Endothelial cell of umbilical vein (primary cell): ENCODE measurements around the gene PDK2.

Experiments used
- EZH2 ChIP-seq: IDR thresholded peaks from 2 replicates; pipeline ENCODE4 v1.6.1; 2012; ENCODE audit warnings: borderline replicate concordance, low read depth, mild to moderate bottlenecking, moderate library complexity, low read length, inconsistent platforms; ENCODE audit not compliant: severe bottlenecking
- JUN ChIP-seq: IDR thresholded peaks from 2 replicates; pipeline ENCODE4 v1.6.1; 2011; ENCODE audit warnings: borderline replicate concordance, low read depth; ENCODE audit not compliant: insufficient read length, insufficient read depth
- MAX ChIP-seq: IDR thresholded peaks from 2 replicates; pipeline ENCODE4 v1.6.1; 2011; ENCODE audit not compliant: insufficient read depth, insufficient read length
- POLR2A ChIP-seq: IDR thresholded peaks from 2 replicates; pipeline ENCODE4 v1.6.1; 2012; ENCODE audit warnings: low read depth, mild to moderate bottlenecking, control low read depth, low read length
- POLR2AphosphoS5 ChIP-seq: IDR thresholded peaks from 2 replicates; pipeline ENCODE4 v1.6.1; 2012; ENCODE audit warnings: low read depth, mild to moderate bottlenecking, control low read depth, low read length, moderate library complexity; ENCODE audit not compliant: insufficient read depth
- TF ChIP-seq, protein P1 (sequence below), 2 donors: IDR thresholded peaks; 1 replicate in 1 of 2; 2 replicates in 1 of 2; pipeline ENCODE4 v1.5.1; 2011; ENCODE audit warnings: low read length in 2 of 2, mild to moderate bottlenecking in 2 of 2, moderate library complexity in 2 of 2, control low read depth in 1 of 2, inconsistent platforms in 1 of 2, low read depth in 1 of 2; ENCODE audit not compliant: insufficient read depth in 1 of 2; ENCODE audit errors: extremely low read depth in 1 of 2

DNA sequence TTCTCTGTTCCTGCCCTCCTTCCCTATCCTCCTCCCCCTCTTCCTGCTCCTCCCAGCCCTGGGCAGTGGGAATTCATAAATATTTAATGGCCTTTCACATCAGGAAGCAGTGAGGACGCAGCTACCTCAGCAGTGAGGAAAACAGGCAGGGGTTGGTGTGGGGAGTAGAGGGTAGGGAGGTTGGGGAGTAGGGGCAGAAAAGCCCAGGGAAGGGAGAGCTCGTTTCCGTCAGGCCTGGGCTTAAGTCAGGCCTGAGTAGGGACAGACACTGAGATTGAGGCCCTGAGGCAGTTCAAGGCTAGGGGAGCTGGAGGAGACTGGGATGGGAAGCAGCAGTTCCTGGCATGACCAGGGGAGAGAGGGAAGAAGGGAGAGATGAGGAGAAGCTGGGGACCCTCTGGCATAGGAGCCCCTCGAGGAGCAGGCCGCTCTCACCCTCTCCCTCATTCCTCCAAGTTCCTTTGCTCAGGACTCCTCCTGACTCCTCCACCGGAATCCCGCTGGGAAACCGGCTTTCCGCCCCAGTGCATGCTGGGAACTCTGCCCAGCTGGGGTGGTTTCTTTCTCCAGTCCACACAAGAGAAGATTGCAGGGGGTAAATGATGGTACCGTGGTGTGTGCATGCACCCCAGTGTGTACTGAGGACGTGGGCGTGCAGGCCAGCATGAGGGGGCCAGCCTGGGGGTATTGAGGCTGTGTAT, 28.6 kb downstream of the PDK2 start:
- TF ChIP-seq EZH2 (no peak), POLR2A (no peak), JUN (no peak), POLR2AphosphoS5 (no peak), MAX (no peak)
- TF ChIP-seq, protein P1, sequence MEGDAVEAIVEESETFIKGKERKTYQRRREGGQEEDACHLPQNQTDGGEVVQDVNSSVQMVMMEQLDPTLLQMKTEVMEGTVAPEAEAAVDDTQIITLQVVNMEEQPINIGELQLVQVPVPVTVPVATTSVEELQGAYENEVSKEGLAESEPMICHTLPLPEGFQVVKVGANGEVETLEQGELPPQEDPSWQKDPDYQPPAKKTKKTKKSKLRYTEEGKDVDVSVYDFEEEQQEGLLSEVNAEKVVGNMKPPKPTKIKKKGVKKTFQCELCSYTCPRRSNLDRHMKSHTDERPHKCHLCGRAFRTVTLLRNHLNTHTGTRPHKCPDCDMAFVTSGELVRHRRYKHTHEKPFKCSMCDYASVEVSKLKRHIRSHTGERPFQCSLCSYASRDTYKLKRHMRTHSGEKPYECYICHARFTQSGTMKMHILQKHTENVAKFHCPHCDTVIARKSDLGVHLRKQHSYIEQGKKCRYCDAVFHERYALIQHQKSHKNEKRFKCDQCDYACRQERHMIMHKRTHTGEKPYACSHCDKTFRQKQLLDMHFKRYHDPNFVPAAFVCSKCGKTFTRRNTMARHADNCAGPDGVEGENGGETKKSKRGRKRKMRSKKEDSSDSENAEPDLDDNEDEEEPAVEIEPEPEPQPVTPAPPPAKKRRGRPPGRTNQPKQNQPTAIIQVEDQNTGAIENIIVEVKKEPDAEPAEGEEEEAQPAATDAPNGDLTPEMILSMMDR (IDR thresholded peaks at IDR 0.05; ENCODE audit: extremely low read depth in 1 of 2, insufficient read depth in 1 of 2, low read depth in 1 of 2, low read length in 2 of 2), result no peak
